ENCODE data around the gene ADM2.

ADM2 gene

GRCh38 chr22:50506611-50507420 is 25.5 kb downstream of the ADM2 start:
- DNase-seq (ENCODE audit: extremely low spot score), result no peak
- TF ChIP-seq CTCF (IDR thresholded peaks at IDR 0.05; ENCODE audit: control extremely low read depth, extremely low read depth, low read depth, missing control alignments), result no peak
- ChIA-PET POLR2A (interaction anchor here (0.6 to 2.0 kb wide), 4 partner anchors 18 to 184 kb away, joined by 4 to 33 read pairs (median 7); partner anchors contain the start of genes SCO2 and SYCE3), CTCF (interaction anchor here (1.0 to 6.4 kb wide), 3 partner anchors 9 to 17 kb away, joined by 7 to 56 read pairs (median 12); partner anchors contain the start of gene SCO2)

DNA sequence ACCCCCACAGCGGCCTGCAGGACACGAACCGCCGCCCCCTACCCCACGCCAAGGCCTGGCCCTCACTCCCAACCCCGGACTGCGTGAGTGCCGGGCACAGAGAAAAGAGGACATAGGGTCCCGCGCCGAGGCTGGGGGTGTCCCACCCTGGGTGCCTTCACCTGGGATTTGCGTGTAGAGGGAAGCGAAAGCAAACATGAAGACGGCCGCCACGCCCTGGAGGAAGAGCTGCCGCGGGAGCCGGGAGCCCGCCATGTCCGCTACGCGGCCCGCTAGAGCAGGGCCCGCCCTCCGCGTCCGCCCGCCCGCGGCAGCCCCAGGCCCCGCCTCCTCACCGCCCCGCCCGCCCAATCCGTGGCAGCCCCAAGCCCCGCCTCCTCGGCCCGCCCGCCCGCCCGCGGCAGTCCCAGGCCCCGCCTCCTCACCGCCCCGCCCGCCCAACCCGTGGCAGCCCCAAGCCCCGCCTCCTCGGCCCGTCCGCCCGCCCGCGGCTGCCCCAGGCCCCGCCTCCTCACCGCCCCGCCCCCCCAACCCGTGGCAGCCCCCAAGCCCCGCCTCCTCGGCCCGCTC is 26.2 kb downstream of the ADM2 start, which contains the start of gene LMF2:
Gene LMF2, minus strand, starts transcription at position 282 of the 570 bp plus-strand sequence. Its CDS starts 27 bp downstream, at position 255.
- DNase-seq (ENCODE audit: extremely low spot score), result peak; percentile 98
- ChIA-PET CTCF (interaction anchor here (0.6 to 6.4 kb wide), 9 partner anchors 9 to 255 kb away, joined by 3 to 56 read pairs (median 5); partner anchors contain the start of genes SCO2 and SYCE3), POLR2A (interaction anchor here (0.6 to 2.0 kb wide), 10 partner anchors 10 to 545 kb away, joined by 3 to 33 read pairs (median 4); partner anchors contain the start of genes SCO2 and SYCE3)
- TF ChIP-seq CTCF (IDR thresholded peaks at IDR 0.05; ENCODE audit: control extremely low read depth, extremely low read depth, low read depth, missing control alignments), result no peak

DNA sequence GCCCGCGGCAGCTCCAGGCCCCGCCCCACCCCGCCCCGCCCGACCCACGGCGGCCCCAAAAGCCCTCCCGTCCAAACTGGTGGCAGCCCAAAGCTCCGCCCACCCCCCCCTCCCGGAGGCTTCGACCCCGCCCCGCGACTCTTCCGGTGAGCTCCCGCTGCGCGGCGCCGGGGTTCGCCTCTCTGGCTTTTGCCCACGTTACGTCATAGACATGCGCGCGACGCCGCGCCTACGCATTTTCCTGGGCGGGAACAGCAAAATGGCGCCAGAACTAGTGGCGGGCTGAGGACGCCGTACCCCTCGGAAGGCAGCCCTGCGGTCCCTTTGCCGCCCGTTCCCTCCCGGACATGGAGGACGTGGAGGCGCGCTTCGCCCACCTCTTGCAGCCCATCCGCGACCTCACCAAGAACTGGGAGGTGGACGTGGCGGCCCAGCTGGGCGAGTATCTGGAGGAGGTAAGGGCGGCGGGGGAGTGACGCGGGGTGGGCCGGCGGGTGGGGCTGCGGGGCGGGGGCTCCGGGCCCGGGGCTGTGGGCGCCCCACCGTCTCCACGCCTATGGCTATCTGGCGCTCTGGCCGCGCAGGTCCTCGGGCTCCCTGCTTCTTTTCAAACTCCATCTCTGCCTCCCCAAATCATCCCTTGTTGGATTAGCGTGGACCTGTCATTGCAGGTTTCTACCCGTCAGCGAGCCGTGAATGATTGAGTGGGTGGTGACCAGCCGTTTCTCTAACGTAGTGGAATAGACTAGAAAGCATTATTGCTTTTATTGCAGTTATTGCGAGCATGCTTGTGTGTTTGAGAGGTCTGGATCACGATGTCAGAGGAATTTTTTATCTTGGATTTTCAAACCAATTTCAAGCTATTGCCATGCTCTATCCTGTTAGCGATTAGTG is 26.9 kb downstream of the ADM2 start, which contains the start of gene NCAPH2:
Gene NCAPH2, plus strand, starts transcription at position 234 of the 894 bp plus-strand sequence. Its CDS starts 114 bp downstream, at position 348.
- DNase-seq (ENCODE audit: extremely low spot score), result peak; percentile 100
- ChIA-PET CTCF (interaction anchor here (0.6 to 6.4 kb wide), 13 partner anchors 9 to 255 kb away, joined by 3 to 56 read pairs (median 4); partner anchors contain the start of genes SCO2 and SYCE3), POLR2A (interaction anchor here (0.6 to 2.0 kb wide), 11 partner anchors 9 to 546 kb away, joined by 3 to 33 read pairs (median 4); partner anchors contain the start of genes SCO2 and SYCE3)
- TF ChIP-seq CTCF (IDR thresholded peaks at IDR 0.05; ENCODE audit: control extremely low read depth, extremely low read depth, low read depth, missing control alignments), result no peak

DNA sequence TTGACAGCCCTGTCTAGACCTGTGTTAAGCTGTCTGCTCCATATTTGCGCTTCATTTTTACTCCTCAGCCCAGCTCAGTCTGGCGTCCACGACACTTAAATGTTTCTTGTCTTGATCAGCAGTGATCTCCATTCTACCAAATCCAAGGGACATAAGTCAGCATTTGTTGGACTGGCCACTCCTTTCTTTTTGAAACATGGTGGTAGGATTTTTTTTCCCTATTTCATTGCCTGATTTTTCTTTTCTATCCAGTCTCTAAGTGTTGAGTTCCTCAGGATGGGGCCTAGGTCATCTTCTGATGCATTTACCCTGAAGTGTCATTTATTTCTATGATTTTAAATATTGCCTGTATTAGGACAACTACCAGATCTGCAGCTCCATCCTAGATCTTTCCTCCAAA is 27.6 kb downstream of the ADM2 start:
- DNase-seq (ENCODE audit: extremely low spot score), result no peak
- ChIA-PET CTCF (interaction anchor here (1.0 to 6.4 kb wide), 8 partner anchors 9 to 256 kb away, joined by 3 to 56 read pairs (median 4); partner anchors contain the start of gene SCO2), POLR2A (interaction anchor here (0.9 to 2.0 kb wide), 2 partner anchors 10 to 15 kb away, joined by 4 to 33 read pairs; partner anchors contain the start of gene SCO2)
- no peak for TF ChIP-seq CTCF (IDR thresholded peaks at IDR 0.05; ENCODE audit: control extremely low read depth, extremely low read depth, low read depth, missing control alignments)

DNA sequence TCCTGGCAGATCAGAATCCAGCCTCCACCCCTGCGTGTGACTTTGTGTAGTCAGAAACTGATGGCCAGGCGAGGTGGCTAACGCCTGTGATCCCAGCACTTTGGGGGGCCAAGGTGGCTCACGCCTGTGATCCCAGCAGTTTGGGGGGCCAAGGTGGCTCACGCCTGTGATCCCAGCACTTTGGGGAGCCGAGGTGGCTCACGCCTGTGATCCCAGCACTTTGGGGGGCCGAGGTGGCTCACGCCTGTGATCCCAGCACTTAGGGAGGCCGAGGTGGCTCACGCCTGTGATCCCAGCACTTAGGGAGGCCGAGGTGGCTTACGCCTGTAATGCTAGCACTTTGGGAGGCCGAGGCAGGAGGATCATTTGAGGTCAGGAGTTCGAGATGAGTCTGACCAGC is 31.8 kb downstream of the ADM2 start:
- POLR2A ChIA-PET, result no interaction called here
- TF ChIP-seq CTCF (IDR thresholded peaks at IDR 0.05; ENCODE audit: control extremely low read depth, extremely low read depth, low read depth, missing control alignments), result no peak
- CTCF ChIA-PET, result interaction anchor here (4.4 kb wide), 1 partner anchor 12 kb away, joined by 24 read pairs; the partner anchor contains the start of gene SCO2
- no peak for DNase-seq (ENCODE audit: extremely low spot score)
